Gastroesophageal sphincter (tissue), 4 donors: ENCODE data around the gene NUAK2. TPM values are rescaled to one million over a fixed set of nuclear protein-coding genes. Genes with fewer than 3 reads are reported as not detected.

Experiments
- ATAC-seq: fragments of 150-250 bp; one replicate; pipeline ENCODE4 v1.9.1; 2016; ENCODE audit warnings: mild to moderate bottlenecking, moderate library complexity
- H3K27ac ChIP-seq, 4 donors: fragments of 200-600 bp; sonication (generic) in 3 of 4; 1 replicate in 3 of 4; 2 replicates in 1 of 4; pipeline ENCODE4 v1.5.1; 2016 to 2019
- H3K27me3 ChIP-seq: fragments of 200-600 bp; sonication (generic); one replicate; pipeline ENCODE4 v1.5.1; 2019
- H3K36me3 ChIP-seq, 2 donors: fragments of 200-600 bp; sonication (generic); one replicate each; pipeline ENCODE4 v1.5.1; 2019; ENCODE audit warnings: control low read depth in 1 of 2
- H3K4me1 ChIP-seq, 3 donors: fragments of 200-600 bp; sonication (generic); 1 replicate in 2 of 3; 2 replicates in 1 of 3; pipeline ENCODE4 v1.5.1; 2016 to 2019; ENCODE audit warnings: control low read depth in 2 of 3
- H3K4me3 ChIP-seq, 2 donors: fragments of 200-600 bp; sonication (generic); one replicate each; pipeline ENCODE4 v1.5.1; 2019; ENCODE audit warnings: mild to moderate bottlenecking in 1 of 2, moderate library complexity in 1 of 2
- H3K9me3 ChIP-seq, 3 donors: fragments of 200-600 bp; sonication (generic); one replicate each; pipeline ENCODE4 v1.5.1; 2017 to 2019; ENCODE audit warnings: control low read depth in 2 of 3
- EP300 ChIP-seq: sonication (generic); formaldehyde crosslinking; IDR thresholded peaks from one replicate; pipeline ENCODE4 v1.6.1; 2017; ENCODE audit warnings: antibody characterized with exemption, mild to moderate bottlenecking
- POLR2A ChIP-seq, 2 donors: fragments of 450-650 bp; IDR thresholded peaks; one replicate each; pipeline ENCODE4 v1.6.1; 2017; ENCODE audit warnings: antibody characterized with exemption in 2 of 2, mild to moderate bottlenecking in 2 of 2, moderate library complexity in 1 of 2
- POLR2AphosphoS5 ChIP-seq: sonication (generic); formaldehyde crosslinking; IDR thresholded peaks from one replicate; pipeline ENCODE4 v1.6.1; 2017; ENCODE audit warnings: antibody characterized with exemption
- WGBS, 2 donors: methylation state at CpG; one replicate each; pipeline ENCODE4 v1.1.5; 2018; ENCODE audit warnings: low coverage in 1 of 2; 5-methylcytosine and 5-hydroxymethylcytosine counted together
- total RNA-seq, 4 donors: library from RNA; depleted of rRNA; stranded (reverse); fragments of >200 nt; gene quantifications; one replicate each; pipeline ENCODE4 v1.1.0, GENCODE V29; 2016
- TF ChIP-seq, protein P1 (sequence below), 4 experiments: fragments of 200-600 bp in 2 of 4; fragments of 450-650 bp in 2 of 4; sonication (generic) in 1 of 4; IDR thresholded peaks; one replicate each; pipeline ENCODE4 v1.5.1; 2017 to 2019; ENCODE audit warnings: antibody characterized with exemption in 4 of 4, mild to moderate bottlenecking in 2 of 4, moderate library complexity in 2 of 4

The NUAK2 gene
- total RNA-seq, 4 donors from 2014 or later: 0.67 to 1.1 (median 0.83) TPM

DNA sequence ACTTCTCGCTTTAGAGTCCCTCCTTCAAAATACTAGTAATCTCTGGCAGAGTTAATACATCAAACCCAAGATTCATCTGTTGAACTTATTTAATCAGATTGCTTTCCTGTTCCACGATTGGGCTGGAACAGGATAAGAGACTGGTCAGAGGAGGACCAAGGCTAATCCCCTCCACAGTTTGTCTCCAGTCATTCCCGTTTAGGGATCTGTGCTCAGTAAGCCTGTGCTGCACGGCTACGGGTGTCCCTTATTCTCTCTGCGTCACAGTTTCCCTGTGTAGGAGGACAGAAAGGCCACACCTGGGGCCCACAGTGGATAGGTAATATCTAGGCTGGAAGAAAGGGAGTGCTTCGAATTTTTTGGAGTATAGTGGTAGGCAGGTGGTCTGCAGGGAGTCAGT is 16.5 kb upstream of the NUAK2 start:
- WGBS, 2 donors: 70 to 72% methylated on average over 4 to 6 of the region's 7 CpGs
- peaks cover 16% of the 10 kb centered on the region for H3K27me3 ChIP-seq
- no peaks in the 10 kb centered on the region for H3K9me3 ChIP-seq
- no peak overlapping the region for H3K27ac ChIP-seq
- ATAC-seq: no peak
- TF ChIP-seq, protein P1, sequence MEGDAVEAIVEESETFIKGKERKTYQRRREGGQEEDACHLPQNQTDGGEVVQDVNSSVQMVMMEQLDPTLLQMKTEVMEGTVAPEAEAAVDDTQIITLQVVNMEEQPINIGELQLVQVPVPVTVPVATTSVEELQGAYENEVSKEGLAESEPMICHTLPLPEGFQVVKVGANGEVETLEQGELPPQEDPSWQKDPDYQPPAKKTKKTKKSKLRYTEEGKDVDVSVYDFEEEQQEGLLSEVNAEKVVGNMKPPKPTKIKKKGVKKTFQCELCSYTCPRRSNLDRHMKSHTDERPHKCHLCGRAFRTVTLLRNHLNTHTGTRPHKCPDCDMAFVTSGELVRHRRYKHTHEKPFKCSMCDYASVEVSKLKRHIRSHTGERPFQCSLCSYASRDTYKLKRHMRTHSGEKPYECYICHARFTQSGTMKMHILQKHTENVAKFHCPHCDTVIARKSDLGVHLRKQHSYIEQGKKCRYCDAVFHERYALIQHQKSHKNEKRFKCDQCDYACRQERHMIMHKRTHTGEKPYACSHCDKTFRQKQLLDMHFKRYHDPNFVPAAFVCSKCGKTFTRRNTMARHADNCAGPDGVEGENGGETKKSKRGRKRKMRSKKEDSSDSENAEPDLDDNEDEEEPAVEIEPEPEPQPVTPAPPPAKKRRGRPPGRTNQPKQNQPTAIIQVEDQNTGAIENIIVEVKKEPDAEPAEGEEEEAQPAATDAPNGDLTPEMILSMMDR (IDR thresholded peaks at IDR 0.05): no peak
- no peak for TF ChIP-seq EP300
- no peak for TF ChIP-seq POLR2AphosphoS5
- TF ChIP-seq POLR2A (IDR thresholded peaks at IDR 0.05): no peak
- no peaks in the 10 kb centered on the region for H3K4me1 ChIP-seq
- H3K36me3 ChIP-seq: no peaks in the 10 kb centered on the region
- no peak overlapping the region for H3K4me3 ChIP-seq

DNA sequence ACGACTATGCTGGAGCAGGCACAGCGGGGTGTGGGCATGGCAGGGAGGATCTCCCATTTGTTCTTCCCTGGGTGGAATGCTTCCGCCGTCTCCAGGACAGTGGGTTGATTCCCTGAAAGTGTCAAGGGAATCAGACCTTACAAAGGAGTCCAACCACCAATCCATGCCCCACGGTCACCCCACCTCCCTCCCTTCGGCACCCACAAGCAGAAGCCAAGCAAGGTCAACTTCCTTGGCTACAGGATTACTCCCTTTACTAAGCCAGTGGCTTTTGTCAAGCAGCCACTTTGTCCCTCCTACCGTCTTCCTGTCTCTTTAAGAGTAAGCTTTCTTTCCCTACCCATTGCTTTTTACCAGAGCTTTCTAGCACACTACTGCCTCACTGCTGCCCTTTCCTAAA is 15.9 kb upstream of the NUAK2 start:
- WGBS, 2 donors: 78 to 93% methylated on average over 2 to 7 of the region's 7 CpGs
- TF ChIP-seq POLR2AphosphoS5 (no peak), POLR2A (IDR thresholded peaks at IDR 0.05) (no peak), EP300 (no peak)
- TF ChIP-seq, protein P1 (IDR thresholded peaks at IDR 0.05): no peak
- no peak overlapping the region for H3K4me3 ChIP-seq
- peaks cover 11% of the 10 kb centered on the region for H3K27me3 ChIP-seq
- H3K27ac ChIP-seq: no peak overlapping the region
- no peaks in the 10 kb centered on the region for H3K9me3 ChIP-seq
- no peak for ATAC-seq
- no peaks in the 10 kb centered on the region for H3K36me3 ChIP-seq
- no peaks in the 10 kb centered on the region for H3K4me1 ChIP-seq

GRCh38 chr1:205335692-205336091 is 14.1 kb upstream of the NUAK2 start:
- 5 to 21% methylated on average over 2 of the region's 4 CpGs for WGBS, 2 donors
- TF ChIP-seq, protein P1 (IDR thresholded peaks at IDR 0.05): peak in 3 of 4 experiments; percentile 63 to 87 (median 72)
- TF ChIP-seq POLR2A (IDR thresholded peaks at IDR 0.05) (no peak), POLR2AphosphoS5 (no peak), EP300 (no peak)
- no peak overlapping the region for H3K4me3 ChIP-seq
- no peaks in the 10 kb centered on the region for H3K9me3 ChIP-seq
- H3K36me3 ChIP-seq: no peaks in the 10 kb centered on the region
- peak; percentile 51 for ATAC-seq
- H3K27ac ChIP-seq: no peak overlapping the region
- no peaks in the 10 kb centered on the region for H3K4me1 ChIP-seq
- peaks cover 8% of the 10 kb centered on the region for H3K27me3 ChIP-seq

- Histone ChIP-seq H3K9me3 (no peaks in the 10 kb centered on the region), H3K36me3 (no peaks in the 10 kb centered on the region), H3K27ac (no peak overlapping the region), H3K27me3 (peaks cover 15% of the 10 kb centered on the region), H3K4me3 (no peak overlapping the region), H3K4me1 (no peaks in the 10 kb centered on the region)
- no peak for ATAC-seq
- WGBS, 2 donors: 59 to 84% methylated on average over 4 to 6 of the region's 11 CpGs
- no peak for TF ChIP-seq EP300
- no peak for TF ChIP-seq POLR2AphosphoS5
- TF ChIP-seq, protein P1 (IDR thresholded peaks at IDR 0.05): no peak
- TF ChIP-seq POLR2A (IDR thresholded peaks at IDR 0.05): no peak
Measured at GRCh38 chr1:205332015-205332791, 10.7 kb upstream of the NUAK2 start.

- H3K27me3 ChIP-seq: peaks cover 32% of the 10 kb centered on the region
- H3K27ac ChIP-seq: no peak overlapping the region
- no peak overlapping the region for H3K4me3 ChIP-seq
- H3K36me3 ChIP-seq: no peaks in the 10 kb centered on the region
- no peak for ATAC-seq
- WGBS, 2 donors: 38% methylated on average over 2 of the region's 2 CpGs; no CpG with 5 or more reads in 1 of the 2 donors
- H3K4me1 ChIP-seq: peaks cover 0 to 3% (median 0%) of the 10 kb centered on the region in 3 donors
- TF ChIP-seq POLR2AphosphoS5 (no peak), POLR2A (IDR thresholded peaks at IDR 0.05) (no peak), EP300 (no peak)
- TF ChIP-seq, protein P1 (IDR thresholded peaks at IDR 0.05): no peak
- no peaks in the 10 kb centered on the region for H3K9me3 ChIP-seq
Measured at GRCh38 chr1:205330150-205330549, 8.6 kb upstream of the NUAK2 start.
